H1 (cell line): ENCODE data around the gene OPA3. TPM values are rescaled to one million over a fixed set of nuclear protein-coding genes. Genes with fewer than 3 reads are reported as not detected.

Experiments used
- BCL11A ChIP-seq, 2 experiments: IDR thresholded peaks; one replicate each; pipeline ENCODE4 v1.6.1; 2011; ENCODE audit warnings: low read depth in 2 of 2, low read length in 2 of 2, mild to moderate bottlenecking in 2 of 2
- CBX5 ChIP-seq: fragments of 300-800, 300-1000 bp; sonication (generic); IDR thresholded peaks from 2 replicates; pipeline ENCODE4 v1.7.1; 2016; ENCODE audit warnings: antibody characterized with exemption, low read length, low read depth
- KDM1A ChIP-seq: fragments of 200-600, 300-600 bp; sonication (generic); IDR thresholded peaks from 2 replicates; pipeline ENCODE4 v1.7.1; 2016; ENCODE audit warnings: mild to moderate bottlenecking, low read length, borderline replicate concordance
- SAP30 ChIP-seq: fragments of 300-600 bp; sonication (generic); IDR thresholded peaks from 2 replicates; pipeline ENCODE4 v1.7.1; 2012; ENCODE audit warnings: low read length, moderate library complexity, mild to moderate bottlenecking, inconsistent platforms; ENCODE audit not compliant: insufficient read depth, insufficient replicate concordance
- SP2 ChIP-seq: IDR thresholded peaks from 2 replicates; pipeline ENCODE4 v1.6.1; 2012; ENCODE audit warnings: mild to moderate bottlenecking, low read length, inconsistent platforms
- polyA plus RNA-seq, 7 experiments: library from polyadenylated mRNA; depleted of rRNA in 3 of 7; stranded (reverse) in 5 of 7; unstranded in 2 of 7; fragments of >200 nt in 5 of 7; fragments of 200-250 nt in 2 of 7; gene quantifications; 1 replicate in 5 of 7; 2 replicates in 1 of 7; 4 replicates in 1 of 7; pipeline versions ENCODE4 v1.2.1 to v1.2.3, GENCODE V29; 2011 to 2013; ENCODE audit warnings: missing spikeins in 2 of 7, mixed read lengths in 2 of 7
- total RNA-seq: library from RNA; stranded (reverse); fragmentation: NEBNext Ultra II Directional; extraction: Animal tissue kit (Norgen Biotek cat#: 25700); gene quantifications from 2 replicates; pipeline ENCODE4 v1.2.1, GENCODE V29; 2021

Gene OPA3
- total and polyA plus RNA-seq, 2 of the 8 experiments (the other 6 are each of a cell fraction or from before 2014, with no cell fraction given), result 12.5 to 14.5 TPM

GRCh38 chr19:45554481-45554880, 30.1 kb downstream of the OPA3 start (continued):
- no peak for TF ChIP-seq CBX5
- TF ChIP-seq SAP30, result no peak
- no peak for TF ChIP-seq SP2
- TF ChIP-seq BCL11A (IDR thresholded peaks at IDR 0.05; ENCODE audit: low read depth in 2 of 2, low read length in 2 of 2), result no peak
- TF ChIP-seq KDM1A, result no peak
